Measurements from ENCODE around the gene QRFP.

QRFP gene, protein sequence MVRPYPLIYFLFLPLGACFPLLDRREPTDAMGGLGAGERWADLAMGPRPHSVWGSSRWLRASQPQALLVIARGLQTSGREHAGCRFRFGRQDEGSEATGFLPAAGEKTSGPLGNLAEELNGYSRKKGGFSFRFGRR

DNA sequence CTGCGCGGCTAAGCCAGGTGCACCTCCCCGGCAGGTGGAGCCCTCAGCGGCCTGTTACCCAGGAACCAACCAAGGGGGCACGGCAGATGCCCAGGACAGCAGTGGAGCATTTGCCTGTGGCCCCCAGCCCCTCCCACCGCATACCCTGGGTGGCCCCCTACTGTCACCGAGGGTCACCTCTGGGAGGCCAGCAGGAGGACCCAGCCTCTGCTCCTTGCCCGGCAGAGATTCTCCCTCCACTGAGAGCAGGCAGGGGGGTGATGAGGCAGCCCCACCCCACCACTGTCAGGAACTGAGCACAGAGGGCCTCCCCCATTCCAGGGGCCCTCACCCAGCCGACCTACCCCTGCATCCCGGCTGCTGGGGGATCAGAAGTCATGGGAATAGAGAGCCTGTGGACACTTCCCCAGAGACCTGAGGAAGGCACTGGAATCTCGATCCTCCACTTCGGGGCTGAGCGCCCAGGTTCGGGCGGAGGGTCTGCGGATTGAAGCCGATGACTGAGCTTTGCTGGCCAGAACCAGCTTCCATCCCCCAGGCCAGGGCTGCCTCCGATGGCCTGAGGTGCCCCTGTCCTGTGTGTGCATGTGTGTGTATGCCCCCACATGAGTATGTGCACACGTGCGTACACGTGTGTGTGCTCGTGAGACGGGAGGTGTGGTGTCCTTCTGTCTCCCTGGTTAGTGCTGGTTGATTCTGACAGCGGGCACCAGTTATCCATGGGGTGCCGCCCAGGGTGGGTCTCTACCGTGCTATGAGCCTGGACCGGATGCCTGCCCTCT lies at the start of gene QRFP:
Gene QRFP, minus strand, starts transcription at position 580 of the 782 bp plus-strand sequence. CDS start 2,974 bp downstream, outside the sequence.
- no peak for DNase-seq

DNA sequence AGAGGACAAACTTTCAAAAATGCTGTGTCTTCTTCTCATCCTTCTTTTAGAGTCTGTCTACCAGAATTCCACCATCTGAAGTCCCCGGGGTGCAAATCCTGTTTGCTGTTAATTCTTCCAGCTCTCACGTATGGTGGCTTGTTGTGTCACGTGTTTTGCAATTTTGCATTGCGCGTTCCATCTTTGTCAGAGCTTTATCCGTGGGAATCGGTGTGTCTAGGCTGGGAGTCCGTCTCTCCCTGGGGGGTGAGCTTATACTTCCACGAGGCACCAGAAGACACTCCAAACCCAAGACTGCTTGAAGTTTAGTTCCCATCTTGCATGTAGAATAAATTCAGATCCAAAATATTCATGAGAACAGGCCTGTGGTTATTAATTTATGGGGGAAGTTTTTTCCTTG lies 48.6 kb upstream of the QRFP start:
- no peak for DNase-seq

DNA sequence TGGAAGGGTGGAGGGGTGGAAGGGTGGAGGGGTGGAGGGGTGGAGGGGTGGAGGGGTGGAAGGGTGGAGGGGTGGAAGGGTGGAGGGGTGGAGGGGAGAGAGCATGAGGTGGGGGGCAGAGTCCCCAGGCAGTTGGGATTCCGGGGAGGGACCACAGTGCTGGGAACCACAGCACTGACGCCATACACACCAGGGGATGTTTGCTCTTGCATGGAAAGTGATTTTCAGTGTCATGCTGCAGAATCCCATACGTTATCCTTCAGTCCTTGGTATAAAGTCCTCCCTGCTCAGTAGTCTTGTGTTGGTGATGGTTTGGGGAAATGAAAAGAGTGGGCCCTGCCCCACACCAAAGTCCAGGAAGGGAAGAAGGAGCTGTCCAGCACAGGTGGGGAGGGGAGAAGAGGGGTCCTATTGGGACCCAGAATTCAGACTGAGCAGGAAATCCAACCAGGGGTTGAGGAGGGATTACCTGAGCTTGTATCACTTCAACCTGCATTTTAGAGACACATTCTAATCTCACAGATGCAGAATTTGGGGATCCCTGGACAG lies 48.0 kb upstream of the QRFP start:
- no peak for DNase-seq

DNA sequence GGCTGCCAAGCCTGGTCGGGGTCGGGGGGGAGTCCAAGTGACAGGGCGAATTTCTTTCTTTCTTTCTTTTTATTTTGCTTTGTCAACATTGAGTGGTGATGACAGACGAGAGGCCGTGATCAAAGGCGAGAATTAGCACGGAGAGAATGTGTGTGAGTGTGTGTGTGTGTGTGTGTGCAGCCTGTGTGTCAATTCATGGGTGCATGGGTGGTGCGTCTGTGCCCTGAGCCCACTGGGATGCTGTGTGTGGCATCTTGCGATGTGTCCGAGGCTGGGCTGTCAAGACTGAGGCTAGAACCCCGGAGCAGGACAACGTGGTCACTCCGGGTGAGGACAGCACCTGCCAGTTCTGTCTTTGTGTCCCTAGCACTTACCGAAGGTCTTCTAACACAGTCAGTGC lies 47.2 kb upstream of the QRFP start:
- no peak for DNase-seq

DNA sequence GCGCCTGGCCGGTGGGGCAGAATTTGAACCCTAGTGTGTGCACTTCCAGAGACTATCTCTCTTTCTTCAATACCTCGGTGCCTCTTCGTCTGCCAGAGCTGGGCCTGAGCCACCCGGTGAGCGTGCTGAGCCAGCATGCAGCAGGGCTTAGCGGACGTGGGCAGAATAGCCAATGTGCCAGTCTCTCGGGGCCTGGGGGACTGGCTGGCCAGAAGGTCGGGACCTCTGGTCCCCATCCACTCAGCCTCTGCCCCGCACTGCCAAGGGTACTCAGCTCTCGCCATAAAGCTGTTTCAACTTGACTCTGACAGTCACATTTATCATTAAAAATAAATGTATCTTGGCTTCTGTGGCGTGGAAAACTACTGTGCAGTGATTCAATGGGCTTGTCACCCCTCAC lies 46.6 kb upstream of the QRFP start:
- no peak for DNase-seq

DNA sequence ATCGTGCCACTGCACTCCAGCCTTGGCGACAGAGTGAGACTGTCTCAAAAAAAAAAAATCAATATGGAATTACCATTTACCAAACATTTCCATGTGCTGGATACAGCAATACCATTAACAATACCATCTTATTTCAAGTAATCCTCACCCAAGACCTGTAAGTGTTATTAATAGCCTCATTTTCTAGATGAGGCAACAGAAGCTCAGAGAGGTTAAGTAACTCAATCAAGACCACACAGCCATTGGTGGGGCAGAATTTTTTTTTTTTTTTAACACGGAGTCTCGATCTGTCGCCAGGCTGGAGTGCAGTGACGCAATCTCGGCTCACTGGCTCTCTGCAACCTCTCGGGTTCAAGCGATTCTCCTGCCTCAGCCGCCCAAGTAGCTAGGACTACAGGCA lies 46.1 kb upstream of the QRFP start:
- no peak for DNase-seq

DNA sequence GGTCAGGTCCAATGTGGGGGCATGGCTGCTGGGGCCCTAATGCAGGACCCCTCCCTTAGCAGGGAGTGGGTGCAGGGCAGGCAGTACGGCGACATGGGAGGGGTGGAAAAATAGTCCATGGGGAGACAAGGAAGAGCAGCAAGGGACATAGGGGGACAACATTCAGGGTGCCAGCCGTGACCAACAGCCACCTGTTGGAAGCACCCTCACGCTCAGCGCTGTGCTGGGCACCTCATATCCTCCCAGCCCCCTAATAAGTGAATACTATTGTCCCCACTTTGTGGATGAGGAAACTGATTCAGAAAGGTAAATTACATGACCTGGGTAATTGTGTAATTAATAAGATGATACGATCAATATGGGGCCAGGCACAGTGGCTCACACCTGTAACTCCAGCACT lies 45.5 kb upstream of the QRFP start:
- no peak for DNase-seq

DNA sequence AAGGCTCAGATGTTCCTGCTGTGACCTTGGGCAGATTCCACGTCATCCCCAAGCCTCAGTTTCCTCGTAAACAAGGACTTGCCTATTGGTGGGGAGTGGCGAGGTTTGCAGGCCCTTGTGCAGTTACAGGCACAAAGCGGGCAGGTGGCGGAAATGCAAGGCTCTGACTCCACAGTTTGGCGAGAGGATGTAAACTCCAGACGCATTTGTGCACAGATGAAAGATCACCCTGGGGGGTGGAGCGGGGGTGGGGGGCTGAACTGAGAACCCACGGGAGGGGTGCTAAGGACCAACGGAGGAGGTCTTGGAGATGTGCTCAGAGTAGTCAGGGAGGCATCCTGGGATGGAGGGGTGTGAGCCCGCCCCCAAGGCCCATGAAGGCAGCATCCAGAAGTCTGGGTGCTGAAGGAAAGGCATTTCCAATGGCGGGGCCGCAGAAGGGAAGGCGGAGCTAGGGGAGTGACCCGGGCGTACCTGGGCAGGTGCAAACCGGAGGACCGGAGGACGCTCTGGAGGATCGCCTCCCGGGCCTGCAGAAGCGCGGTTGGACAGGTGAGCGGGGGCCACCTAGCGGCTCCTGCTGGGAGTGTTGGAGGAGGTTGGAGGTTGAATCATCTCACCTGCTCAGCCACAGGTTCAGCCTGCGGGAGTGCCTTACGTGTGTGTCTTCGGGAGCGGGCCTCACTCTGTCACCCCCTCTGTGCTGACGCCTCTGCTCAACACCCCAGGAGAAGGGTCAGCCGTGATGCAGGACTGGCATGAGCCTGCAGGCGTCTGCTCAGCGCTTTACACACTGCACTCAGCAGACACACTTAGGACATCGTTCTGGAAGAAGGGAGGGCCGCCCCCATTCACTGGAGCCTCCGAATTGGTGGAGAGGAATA lies 44.3 kb upstream of the QRFP start:
- DNase-seq = peak; percentile 39

DNA sequence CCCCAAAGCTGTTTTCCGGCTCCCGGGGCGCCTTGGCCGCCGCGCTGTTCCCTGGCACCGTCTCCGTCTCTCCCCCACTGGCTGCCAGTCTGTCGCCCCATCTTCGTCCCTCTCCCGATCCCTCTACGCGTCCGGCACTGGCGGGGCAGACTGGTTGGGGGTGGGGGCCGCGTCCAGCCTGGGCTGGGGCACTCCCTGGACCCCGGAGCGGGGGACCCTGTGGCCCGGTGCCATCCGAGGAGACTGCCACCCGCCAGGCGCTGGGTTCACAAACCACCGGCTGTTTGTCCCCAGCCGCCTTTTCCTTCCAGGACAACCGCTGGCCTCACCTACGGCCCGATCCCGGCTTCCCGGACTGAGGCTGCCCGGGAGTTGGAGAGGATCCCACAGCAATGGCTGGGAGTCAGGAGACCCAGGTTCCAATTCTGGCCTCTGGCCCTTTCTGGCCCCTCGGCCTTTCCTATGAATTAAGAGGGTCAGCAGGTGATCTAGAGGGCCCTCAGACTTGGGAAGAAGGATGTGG lies 43.5 kb upstream of the QRFP start:
- DNase-seq = no peak

DNA sequence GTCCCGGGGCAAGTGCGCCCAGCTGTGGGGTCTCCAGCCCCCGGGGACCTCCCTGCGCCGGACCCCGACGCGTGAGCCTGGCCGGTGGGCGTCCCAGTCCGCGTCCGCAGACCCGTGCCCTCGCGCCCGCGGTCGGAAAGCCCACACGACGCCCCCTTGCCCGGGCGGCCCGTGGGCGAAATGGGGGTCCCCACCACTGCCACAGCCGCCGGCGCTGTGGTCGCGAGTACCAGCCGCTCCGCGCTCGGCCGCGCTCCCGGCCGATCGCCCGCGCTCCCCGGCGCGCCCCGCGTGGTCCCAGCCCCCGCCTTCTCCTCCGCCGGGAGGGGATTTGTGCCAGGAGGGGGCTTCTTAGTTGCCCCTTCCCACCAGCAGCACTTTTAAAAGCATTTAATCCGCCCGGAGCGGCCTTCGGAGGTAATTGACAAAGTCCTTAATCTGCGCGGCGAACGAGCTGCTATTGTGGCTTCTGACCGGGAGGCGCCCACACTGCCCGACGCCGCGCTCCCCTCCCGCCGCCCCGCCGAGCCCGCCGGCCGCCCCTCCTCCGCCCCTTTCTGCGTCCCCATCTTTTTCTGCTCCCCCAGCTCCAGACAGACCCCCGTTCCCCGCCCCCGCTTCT lies 42.9 kb upstream of the QRFP start:
- DNase-seq = no peak

DNA sequence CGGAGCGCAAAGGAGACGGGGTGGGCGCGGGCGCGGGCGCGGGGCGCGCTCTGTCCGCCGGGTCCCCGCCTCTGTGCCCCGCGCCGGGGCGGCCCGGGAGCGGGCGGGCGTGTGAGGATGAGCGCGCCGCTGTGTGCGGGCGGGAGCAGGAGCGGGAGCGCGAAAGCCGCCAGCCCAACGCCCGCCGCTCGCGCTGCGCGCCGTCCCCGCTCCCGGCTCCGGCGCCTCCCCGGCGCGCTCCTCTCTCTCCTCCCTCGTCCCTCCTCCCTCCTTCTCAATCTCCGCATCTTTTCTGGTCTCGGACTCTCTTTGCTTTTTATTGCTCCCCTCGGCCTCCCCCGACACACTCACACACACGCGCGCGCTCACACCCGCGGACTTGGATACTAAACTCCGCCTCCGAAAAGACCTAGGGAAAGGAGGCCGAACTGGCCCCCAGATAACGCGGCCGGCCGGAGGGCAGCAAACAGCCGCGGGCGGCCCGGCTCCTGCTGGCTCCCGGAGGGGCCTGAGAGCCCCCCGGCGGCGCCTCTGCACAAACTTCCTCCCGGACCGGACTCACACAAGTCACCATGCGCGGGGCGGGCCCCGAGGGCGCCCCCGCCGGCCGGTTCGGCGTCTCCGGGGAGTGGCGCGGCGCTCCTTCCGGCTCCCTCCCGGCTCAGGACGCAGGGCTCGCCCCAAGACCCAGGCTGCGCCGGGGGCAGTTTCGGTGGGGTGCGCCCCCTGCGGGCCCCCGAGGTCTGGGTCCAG lies 42.2 kb upstream of the QRFP start, which contains the start of gene FIBCD1:
Gene FIBCD1, minus strand, starts transcription at position 596 of the 753 bp plus-strand sequence. CDS start 640 bp downstream, outside the sequence.
- no peak for DNase-seq

DNA sequence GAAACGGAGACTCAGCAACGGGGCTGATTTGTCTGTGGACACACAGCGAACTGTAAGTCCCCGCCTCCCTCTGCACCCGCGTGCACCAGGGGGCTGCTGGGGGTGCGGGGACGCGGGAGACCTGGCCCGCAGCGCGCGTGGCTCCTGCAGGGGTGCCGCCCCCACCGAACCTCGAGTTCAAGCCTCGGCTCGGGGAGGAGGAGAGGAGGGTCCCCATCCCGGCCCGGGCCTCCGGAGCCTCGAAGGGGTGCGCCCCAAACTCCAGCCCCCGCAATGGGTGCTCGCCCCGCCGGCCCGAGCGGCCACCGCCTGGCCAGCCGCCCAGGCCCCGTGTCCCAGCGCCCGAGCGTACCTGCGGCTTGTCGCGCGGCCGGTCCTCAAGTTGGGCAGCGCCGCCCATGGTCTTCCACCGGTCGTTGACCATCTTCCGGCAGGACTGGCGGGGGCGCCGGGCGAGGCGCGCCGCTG lies 41.6 kb upstream of the QRFP start:
- no peak for DNase-seq

DNA sequence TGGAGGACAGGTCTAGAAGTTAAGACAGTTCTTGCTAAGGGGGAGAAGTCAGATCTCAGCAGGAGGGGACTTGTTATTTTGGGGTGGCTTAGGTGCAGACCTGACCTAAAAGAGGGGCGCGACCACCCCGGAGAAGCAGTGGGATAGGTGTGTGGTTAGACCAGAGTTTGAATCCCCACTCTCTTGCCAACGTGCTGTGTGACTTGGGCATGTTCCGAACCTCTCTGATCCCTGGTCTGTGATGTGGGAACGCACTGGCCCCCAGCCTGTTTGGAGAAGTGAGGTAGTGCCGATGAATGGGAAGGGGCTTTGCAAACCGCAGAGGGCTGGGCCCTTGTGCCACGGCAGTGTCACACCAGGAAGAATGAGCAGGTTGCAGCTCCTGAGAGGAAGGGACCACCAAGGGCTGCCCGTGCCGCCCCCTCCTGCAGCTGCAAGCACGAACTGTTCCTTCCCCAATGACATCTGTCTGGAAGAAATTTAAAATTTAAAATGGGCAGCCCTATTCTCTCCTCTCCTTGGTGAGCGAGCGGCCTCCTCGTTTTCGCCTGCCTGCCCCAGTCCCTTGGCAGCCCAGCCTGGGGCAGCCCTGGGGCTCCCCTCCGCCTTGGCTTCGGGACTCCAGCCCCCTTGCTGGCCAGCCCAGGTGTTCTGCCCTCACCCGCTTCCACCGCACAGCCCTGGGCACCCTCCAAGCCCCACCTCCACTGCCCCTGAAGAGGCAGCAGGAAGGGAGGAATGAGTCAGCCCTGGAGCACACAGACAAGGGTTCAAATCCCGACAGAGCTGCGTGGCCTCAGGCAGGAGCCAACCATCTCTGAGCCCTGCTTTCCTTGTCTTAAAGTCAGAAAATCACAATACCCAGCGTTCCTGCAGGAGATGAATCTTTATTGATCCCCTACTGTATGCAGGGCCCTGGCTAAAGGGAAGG lies 40.8 kb upstream of the QRFP start:
- no peak for DNase-seq

DNA sequence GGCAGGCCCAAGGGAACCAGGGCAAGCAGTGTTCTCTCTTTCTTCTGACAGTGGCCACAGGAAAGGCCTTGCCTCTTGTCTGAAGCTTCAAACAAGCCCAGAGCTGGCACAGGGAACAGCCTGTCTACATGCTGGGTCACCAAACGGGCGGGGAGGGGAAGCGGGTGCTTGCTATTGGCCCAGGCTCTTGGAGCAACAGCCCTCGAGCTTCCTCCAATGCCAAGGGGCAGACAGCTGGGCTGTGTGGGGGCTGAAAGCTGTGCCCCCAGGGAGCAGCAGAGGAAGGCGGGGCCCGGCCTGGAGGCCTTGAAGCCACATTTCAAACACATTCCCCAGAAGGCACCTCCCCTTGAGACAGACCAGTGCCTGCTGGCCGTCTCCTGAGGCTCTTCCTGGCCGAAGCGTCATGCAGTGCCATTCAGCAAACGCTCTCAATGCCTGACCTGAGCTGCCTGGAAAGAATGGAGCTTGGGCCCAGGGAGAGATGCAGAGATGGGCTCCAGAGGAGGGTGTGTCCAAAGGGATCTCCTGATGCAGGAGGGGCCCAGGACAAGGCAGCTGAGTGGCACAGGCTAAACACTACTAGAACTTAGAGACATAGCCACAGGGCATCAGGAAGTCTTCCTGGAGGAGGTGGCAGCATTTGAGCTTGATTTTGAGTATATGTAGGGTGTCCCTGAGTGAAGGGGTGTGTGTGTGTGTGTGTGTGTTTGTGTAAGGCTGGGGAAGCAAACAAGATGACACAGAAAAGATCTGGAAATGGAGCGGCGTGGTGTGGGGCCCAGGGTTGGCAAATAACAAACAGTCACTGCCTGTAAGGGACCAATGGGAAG lies 39.9 kb upstream of the QRFP start:
- no peak for DNase-seq

DNA sequence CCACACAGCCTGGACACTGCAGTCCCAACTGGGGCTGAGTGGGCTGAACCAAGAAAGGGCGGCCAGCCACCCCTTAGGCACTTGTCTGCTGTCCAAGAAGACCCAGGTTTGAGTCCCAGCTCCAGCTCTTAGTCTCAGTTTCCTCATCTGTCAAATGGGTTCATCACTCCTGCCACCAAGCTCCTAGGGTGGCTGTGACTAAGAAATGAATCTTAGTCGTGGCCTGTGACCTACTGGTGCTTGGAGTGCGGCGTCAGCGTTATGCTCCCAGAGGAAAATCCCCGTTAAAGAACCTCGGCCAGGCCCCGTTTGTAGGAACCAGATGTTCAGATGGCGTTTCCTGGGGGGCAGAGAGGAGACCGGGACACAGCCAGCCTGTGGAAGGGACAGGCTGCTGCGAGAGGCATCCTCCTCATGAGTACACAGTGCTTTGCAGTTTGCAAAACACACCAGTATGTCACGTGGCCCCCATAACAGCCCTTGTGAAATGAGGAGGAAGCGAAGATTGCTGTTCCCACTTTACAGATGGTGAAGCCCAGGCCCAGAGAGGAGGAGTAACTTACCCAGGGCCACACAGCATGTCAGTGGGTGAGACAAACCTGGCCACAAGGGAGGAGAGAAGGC lies 39.1 kb upstream of the QRFP start:
- no peak for DNase-seq

DNA sequence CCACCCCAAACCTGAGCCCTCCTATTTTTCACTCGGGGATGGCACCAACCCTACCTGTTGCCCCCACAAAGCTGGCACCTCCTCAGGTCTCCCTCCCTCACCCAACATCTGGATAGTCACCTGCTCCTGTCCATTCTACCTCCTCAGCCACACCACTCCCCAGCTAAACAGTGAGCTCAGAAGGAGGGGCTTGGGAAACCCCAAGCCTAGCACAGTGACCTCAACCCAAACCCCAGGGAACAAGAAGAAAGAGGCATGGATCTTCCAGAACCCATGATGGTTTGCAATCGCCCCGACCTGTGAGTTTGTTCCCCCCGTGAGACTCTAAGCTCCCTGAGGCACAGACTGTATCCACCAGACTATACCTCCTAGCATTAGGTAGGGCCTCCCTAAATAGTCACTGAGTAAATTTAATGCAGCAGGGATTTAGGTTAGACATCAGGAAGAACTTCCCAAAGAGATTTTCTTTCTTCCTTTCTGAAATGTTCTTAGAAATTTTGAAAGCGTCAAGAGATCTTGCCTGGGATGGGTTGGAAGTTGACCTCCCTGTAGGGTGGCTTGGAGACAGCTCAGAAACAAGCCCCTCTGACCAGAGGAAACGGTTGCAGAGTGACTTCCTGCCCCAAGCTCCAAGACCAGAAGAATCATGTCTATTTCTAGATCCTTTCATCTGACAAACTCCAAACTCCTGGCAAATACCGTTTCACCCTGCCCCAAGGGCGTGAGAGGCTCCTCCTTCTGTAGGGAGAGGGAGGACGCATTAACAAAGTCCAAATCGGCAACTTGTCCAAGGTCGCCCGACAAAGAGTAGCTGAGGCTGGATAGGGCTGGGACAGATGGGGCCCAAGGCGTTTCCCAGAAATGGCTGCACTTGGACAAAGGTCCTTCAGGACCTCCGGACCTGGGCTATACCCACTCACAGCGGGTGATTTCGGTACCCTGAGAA lies 38.4 kb upstream of the QRFP start:
- DNase-seq = no peak

DNA sequence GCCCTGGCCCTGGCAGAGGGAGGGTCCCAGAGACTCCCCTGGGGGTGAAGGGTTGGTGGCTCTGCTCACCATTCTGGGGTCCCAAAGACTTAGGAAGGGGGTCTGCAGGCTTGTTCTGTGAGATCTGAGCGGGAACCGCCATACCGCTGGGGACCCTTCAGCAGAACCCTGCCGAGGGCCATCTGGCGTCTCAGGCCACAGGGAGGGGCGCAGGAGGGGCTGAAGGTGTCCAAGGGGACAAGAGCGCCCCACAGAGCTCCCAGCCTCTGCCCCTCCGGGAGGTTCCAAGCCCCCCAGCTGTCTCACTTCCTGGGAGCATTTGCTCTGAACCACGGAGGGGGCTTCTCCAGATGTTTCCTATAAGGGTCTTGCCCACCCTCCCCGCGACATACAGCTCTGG lies 37.6 kb upstream of the QRFP start:
- DNase-seq = no peak

All from NCI-H1417 treated with DMSO at 0.1 percent for 48 hours (cell line).